ENCODE results near the gene LONP2.

DNA sequence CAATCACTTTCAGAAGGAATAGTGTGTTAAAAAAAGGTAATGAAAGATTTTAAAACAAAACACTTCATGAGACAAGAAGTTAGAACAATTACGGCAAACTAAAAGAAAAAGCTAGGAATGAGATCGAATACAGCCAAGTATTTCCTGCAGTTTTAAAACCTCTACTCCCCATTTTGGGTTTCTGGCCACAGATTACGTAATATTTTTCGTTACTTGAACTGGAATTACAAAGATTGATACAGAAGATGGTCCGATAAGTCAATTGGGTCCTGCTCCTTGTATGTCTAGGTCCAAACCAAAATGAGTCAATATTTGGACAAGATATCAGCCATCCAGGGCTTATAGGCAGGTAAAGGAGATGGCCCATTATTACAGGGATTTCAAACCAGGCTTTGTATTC lies 88.9 kb downstream of the LONP2 start:
- TF ChIP-seq, protein P1, sequence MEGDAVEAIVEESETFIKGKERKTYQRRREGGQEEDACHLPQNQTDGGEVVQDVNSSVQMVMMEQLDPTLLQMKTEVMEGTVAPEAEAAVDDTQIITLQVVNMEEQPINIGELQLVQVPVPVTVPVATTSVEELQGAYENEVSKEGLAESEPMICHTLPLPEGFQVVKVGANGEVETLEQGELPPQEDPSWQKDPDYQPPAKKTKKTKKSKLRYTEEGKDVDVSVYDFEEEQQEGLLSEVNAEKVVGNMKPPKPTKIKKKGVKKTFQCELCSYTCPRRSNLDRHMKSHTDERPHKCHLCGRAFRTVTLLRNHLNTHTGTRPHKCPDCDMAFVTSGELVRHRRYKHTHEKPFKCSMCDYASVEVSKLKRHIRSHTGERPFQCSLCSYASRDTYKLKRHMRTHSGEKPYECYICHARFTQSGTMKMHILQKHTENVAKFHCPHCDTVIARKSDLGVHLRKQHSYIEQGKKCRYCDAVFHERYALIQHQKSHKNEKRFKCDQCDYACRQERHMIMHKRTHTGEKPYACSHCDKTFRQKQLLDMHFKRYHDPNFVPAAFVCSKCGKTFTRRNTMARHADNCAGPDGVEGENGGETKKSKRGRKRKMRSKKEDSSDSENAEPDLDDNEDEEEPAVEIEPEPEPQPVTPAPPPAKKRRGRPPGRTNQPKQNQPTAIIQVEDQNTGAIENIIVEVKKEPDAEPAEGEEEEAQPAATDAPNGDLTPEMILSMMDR (IDR thresholded peaks at IDR 0.05), result no peak
- no peak for TF ChIP-seq EZH2phosphoT487 (IDR thresholded peaks at IDR 0.05)
- no peak for TF ChIP-seq EZH2 (IDR thresholded peaks at IDR 0.05)

All from neural progenitor cell (in vitro differentiated cells).